Measurements from ENCODE around the gene TEX264. TPM values are rescaled to one million over a fixed set of nuclear protein-coding genes. Genes with fewer than 3 reads are reported as not detected.

The TEX264 gene
- total and polyA plus RNA-seq, 2 experiments from 2014 or later, result 74.1 to 83.9 TPM

GRCh38 chr3:51710631-51711351 lies 39.7 kb downstream of the TEX264 start:
- TF ChIP-seq, protein P1, sequence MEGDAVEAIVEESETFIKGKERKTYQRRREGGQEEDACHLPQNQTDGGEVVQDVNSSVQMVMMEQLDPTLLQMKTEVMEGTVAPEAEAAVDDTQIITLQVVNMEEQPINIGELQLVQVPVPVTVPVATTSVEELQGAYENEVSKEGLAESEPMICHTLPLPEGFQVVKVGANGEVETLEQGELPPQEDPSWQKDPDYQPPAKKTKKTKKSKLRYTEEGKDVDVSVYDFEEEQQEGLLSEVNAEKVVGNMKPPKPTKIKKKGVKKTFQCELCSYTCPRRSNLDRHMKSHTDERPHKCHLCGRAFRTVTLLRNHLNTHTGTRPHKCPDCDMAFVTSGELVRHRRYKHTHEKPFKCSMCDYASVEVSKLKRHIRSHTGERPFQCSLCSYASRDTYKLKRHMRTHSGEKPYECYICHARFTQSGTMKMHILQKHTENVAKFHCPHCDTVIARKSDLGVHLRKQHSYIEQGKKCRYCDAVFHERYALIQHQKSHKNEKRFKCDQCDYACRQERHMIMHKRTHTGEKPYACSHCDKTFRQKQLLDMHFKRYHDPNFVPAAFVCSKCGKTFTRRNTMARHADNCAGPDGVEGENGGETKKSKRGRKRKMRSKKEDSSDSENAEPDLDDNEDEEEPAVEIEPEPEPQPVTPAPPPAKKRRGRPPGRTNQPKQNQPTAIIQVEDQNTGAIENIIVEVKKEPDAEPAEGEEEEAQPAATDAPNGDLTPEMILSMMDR (IDR thresholded peaks at IDR 0.05; ENCODE audit: low read depth, low read length), result peak; percentile 13
- peak in 1 of 2 donors; percentile 29 for DNase-seq (ENCODE audit: low read depth in 1 of 2, low spot score in 1 of 2)
- Histone ChIP-seq H3K9me3 (ENCODE audit: low read depth) (no peaks in the 10 kb centered on the region), H3K27ac (no peak overlapping the region), H3K4me3 (no peak overlapping the region), H3K4me1 (ENCODE audit: low read depth) (no peaks in the 10 kb centered on the region), H3K27me3 (peaks cover 24% of the 10 kb centered on the region), H3K36me3 (no peaks in the 10 kb centered on the region)

DNA sequence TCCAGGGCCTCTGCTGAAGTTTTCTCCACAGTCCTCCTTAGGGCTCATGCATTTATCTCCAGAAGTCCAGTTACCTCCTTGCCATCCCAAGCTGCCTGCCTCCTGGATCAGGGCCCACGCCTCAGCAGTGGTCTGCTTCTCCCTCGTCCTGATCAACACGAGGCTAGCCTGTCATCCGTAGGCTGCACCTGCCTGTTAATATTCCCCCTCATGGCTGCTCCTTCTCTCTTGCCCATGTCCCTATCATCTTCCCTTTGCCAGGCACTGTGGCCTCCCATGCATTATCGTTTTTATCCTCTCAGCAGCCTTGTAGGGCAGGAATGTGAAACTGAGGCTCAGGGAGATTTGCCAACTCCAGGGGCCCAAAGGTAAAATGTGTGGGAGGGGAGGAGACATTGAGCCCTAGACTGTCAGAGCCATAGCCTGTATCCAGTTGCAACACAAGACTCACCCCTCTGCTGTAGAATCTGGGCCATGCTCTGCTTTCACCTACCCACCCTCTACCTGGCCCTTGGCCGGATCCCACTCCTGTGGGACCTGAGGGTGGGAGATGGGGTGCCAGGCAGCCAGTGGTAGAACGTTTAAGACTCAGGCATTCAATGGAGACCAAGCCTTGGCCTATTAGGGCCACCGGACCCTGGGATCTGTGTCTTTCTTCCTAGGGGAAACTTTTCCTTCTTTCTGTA lies 40.4 kb downstream of the TEX264 start:
- Histone ChIP-seq H3K9me3 (ENCODE audit: low read depth) (no peaks in the 10 kb centered on the region), H3K36me3 (no peaks in the 10 kb centered on the region), H3K27me3 (peaks cover 24% of the 10 kb centered on the region), H3K4me1 (ENCODE audit: low read depth) (no peaks in the 10 kb centered on the region), H3K27ac (no peak overlapping the region), H3K4me3 (no peak overlapping the region)
- no peak for DNase-seq (ENCODE audit: low read depth in 1 of 2, low spot score in 1 of 2)
- TF ChIP-seq, protein P1 (IDR thresholded peaks at IDR 0.05; ENCODE audit: low read depth, low read length), result no peak

GRCh38 chr3:51712038-51712420 lies 41.0 kb downstream of the TEX264 start:
- no peak overlapping the region for H3K4me3 ChIP-seq
- no peaks in the 10 kb centered on the region for H3K36me3 ChIP-seq
- peaks cover 24% of the 10 kb centered on the region for H3K27me3 ChIP-seq
- no peak overlapping the region for H3K27ac ChIP-seq
- H3K9me3 ChIP-seq (ENCODE audit: low read depth), result no peaks in the 10 kb centered on the region
- DNase-seq (ENCODE audit: low read depth in 1 of 2, low spot score in 1 of 2), result no peak
- no peaks in the 10 kb centered on the region for H3K4me1 ChIP-seq (ENCODE audit: low read depth)
- TF ChIP-seq, protein P1 (IDR thresholded peaks at IDR 0.05; ENCODE audit: low read depth, low read length), result no peak

DNA sequence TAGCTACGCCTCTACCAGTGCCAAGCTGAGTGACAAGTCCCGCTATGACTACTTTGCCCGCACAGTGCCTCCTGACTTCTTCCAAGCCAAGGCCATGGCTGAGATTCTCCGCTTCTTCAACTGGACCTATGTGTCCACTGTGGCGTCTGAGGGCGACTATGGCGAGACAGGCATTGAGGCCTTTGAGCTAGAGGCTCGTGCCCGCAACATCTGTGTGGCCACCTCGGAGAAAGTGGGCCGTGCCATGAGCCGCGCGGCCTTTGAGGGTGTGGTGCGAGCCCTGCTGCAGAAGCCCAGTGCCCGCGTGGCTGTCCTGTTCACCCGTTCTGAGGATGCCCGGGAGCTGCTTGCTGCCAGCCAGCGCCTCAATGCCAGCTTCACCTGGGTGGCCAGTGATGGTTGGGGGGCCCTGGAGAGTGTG lies 41.5 kb downstream of the TEX264 start:
- TF ChIP-seq, protein P1 (IDR thresholded peaks at IDR 0.05; ENCODE audit: low read depth, low read length), result no peak
- no peak overlapping the region for H3K4me3 ChIP-seq
- H3K27ac ChIP-seq, result no peak overlapping the region
- no peak for DNase-seq (ENCODE audit: low read depth in 1 of 2, low spot score in 1 of 2)
- no peaks in the 10 kb centered on the region for H3K36me3 ChIP-seq
- no peaks in the 10 kb centered on the region for H3K4me1 ChIP-seq (ENCODE audit: low read depth)
- no peaks in the 10 kb centered on the region for H3K9me3 ChIP-seq (ENCODE audit: low read depth)
- peaks cover 19% of the 10 kb centered on the region for H3K27me3 ChIP-seq

- Histone ChIP-seq H3K4me3 (no peak overlapping the region), H3K27ac (no peak overlapping the region), H3K27me3 (peaks cover 15% of the 10 kb centered on the region), H3K36me3 (no peaks in the 10 kb centered on the region), H3K9me3 (ENCODE audit: low read depth) (no peaks in the 10 kb centered on the region), H3K4me1 (ENCODE audit: low read depth) (no peaks in the 10 kb centered on the region)
- DNase-seq (ENCODE audit: low read depth in 1 of 2, low spot score in 1 of 2), result no peak
- TF ChIP-seq, protein P1 (IDR thresholded peaks at IDR 0.05; ENCODE audit: low read depth, low read length), result no peak
Measured at GRCh38 chr3:51712963-51713362, 41.9 kb downstream of the TEX264 start.
